Colonic mucosa (tissue), 4 donors: ENCODE data around the gene TMTC2. TPM values are rescaled to one million over a fixed set of nuclear protein-coding genes. Genes with fewer than 3 reads are reported as not detected.

Experiments
- DNase-seq: peaks from one replicate; pipeline ENCODE4 v3.0.0-alpha.2; 2020
- H3K27ac ChIP-seq: fragments of 200-600 bp; one replicate; pipeline ENCODE4 v1.8.0; 2021
- H3K27me3 ChIP-seq: fragments of 200-600 bp; one replicate; pipeline ENCODE4 v1.8.0; 2021
- H3K36me3 ChIP-seq: fragments of 200-600 bp; one replicate; pipeline ENCODE4 v1.8.0; 2021
- H3K4me1 ChIP-seq: fragments of 200-600 bp; one replicate; pipeline ENCODE4 v1.8.0; 2021; ENCODE audit warnings: mild to moderate bottlenecking
- H3K4me3 ChIP-seq: fragments of 200-600 bp; one replicate; pipeline ENCODE4 v1.8.0; 2021
- H3K9ac ChIP-seq, 2 donors: one replicate each; pipeline ENCODE4 v1.7.0; 2013; ENCODE audit warnings: control low read depth in 2 of 2, low read depth in 2 of 2, low read length in 2 of 2
- H3K9me3 ChIP-seq: fragments of 200-600 bp; one replicate; pipeline ENCODE4 v1.8.0; 2021
- CTCF ChIP-seq: fragments of 200-600 bp; IDR thresholded peaks from one replicate; pipeline ENCODE4 v1.8.0; 2022; ENCODE audit warnings: antibody characterized with exemption, mild to moderate bottlenecking
- intact Hi-C: fragments of 100-400 bp; cut with DNase I; formaldehyde crosslinking; loops from one replicate; pipeline ENCODE4 v1.14.1; 2022
- total RNA-seq, 2 donors: library from RNA; stranded (reverse); fragmentation: NEBNext Ultra II Directional in 1 of 2; extraction: Animal tissue kit (Norgen Biotek cat#: 25700) in 1 of 2; gene quantifications; one replicate each; pipeline ENCODE4 v1.2.1, GENCODE V29; 2021
- donor health status: healthy.
- donor health status: DM: no; HTN: no; CAD: no.
- donor health status: DM: no; HTN: no; CAD: no.

TMTC2 gene
- total RNA-seq, 2 donors from 2014 or later, result 12.2 to 20.6 TPM

DNA sequence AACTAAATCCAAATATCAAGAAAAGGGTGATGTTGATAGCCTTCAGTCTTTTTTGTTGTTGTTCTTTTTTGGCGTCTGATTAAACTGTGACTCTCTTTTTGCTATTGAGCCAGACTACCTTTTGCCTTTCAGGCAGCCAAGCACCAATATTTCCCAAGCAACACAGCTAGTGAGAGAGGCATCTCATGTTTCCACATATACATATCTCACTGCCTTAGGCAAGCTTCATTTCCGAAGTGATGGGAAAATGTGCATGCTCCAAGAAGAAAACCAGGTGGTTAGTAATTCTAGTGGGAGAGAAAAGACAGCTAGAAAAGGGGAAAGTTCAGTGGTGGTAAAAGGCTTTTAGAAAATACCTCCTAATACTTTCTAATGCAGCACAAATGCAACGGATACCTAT is 277.7 kb downstream of the TMTC2 start:
- intact Hi-C loops, result no loop called here
- Histone ChIP-seq H3K4me3 (no peak overlapping the region), H3K27me3 (no peaks in the 10 kb centered on the region)

GRCh38 chr12:82966001-82966559 is 279.4 kb downstream of the TMTC2 start:
- Histone ChIP-seq H3K9ac (no peak overlapping the region), H3K27me3 (no peaks in the 10 kb centered on the region), H3K36me3 (no peaks in the 10 kb centered on the region), H3K27ac (no peak overlapping the region), H3K9me3 (no peaks in the 10 kb centered on the region), H3K4me1 (no peaks in the 10 kb centered on the region), H3K4me3 (no peak overlapping the region)
- intact Hi-C loops, result no loop called here
- DNase-seq, result no peak
- no peak for TF ChIP-seq CTCF

More for the DNA sequence above, 277.7 kb downstream of the TMTC2 start:
- H3K36me3 ChIP-seq, result no peaks in the 10 kb centered on the region
- no peak overlapping the region for H3K27ac ChIP-seq
- TF ChIP-seq CTCF, result no peak
- no peak for DNase-seq
- no peak overlapping the region for H3K9ac ChIP-seq
- no peaks in the 10 kb centered on the region for H3K9me3 ChIP-seq
- no peaks in the 10 kb centered on the region for H3K4me1 ChIP-seq

DNA sequence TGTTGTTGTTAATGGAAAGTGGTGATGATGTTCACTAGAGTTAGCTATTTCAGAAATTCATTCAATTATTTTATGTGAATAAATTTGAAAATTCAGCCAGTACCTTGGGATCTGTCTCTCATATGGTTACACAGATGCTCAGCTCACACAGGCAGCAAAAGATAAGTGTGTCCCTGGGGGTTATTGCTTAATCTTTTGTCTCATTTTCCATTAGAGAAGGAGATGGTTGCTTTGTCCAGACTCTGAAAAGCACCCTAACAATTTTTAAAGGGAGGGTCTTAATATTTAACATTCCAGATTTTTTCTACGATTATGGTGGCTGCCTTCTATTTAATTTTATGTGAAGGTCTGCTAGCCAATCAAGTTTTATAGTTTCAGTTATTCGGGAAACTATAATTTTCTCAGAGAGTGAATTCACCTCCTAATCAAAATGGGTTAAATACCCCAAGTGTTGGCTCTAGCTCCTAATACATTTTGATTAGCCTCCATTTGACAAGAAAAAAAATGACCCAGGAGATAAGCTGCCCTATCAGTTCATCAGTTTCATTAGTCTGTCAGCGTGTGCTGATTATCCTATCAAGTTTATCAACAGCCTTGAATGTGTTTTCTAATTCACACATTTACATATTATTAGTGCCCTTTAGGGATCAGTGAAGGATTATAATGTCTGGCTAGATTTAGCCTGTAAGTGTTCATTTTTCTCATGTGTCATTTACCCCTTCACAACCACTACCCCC is 282.1 kb downstream of the TMTC2 start:
- Histone ChIP-seq H3K27me3 (no peaks in the 10 kb centered on the region), H3K4me3 (no peak overlapping the region), H3K9ac (no peak overlapping the region), H3K27ac (no peak overlapping the region), H3K36me3 (no peaks in the 10 kb centered on the region), H3K4me1 (no peaks in the 10 kb centered on the region), H3K9me3 (no peaks in the 10 kb centered on the region)
- DNase-seq, result no peak
- intact Hi-C loops, result no loop called here
- no peak for TF ChIP-seq CTCF

DNA sequence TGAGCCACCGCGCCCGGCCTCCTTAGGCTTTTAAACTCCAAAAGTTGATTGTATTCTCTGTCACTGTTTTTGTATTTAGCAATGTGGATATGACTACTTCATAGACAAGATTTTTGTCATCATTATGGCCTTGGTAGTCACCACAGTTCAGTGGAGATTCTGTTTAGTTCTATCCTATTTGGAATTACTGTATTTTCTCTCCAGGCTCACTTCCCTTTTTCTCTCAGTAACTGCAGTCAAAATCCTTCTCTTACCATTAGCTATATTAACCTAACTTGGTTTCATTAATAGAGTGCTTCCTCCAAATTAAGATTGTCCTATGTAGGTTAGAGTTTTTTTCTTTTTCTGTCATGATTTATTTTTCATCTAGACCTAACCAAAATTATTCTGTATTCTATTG is 283.9 kb downstream of the TMTC2 start:
- intact Hi-C loops, result no loop called here

DNA sequence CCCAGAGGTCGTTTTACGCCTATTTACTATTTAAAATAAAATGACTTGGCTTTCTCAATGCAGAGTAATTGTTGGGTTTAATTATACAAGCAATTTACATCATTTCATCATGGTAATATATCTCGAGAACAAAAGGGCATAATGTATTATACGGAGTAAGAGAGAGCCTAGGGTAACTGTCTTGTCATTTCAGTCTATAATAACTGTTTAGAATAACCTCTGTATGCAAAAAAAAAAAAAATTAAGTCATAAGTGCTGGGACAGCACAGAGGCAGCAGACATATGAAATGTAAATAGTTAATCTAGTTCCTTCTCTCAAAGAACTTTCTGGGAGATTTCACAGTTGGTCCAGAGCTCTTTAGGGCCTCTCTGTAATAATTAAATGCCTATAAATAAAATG is 284.9 kb downstream of the TMTC2 start:
- no peak overlapping the region for H3K9ac ChIP-seq
- no peak for DNase-seq
- no peak overlapping the region for H3K4me3 ChIP-seq
- H3K36me3 ChIP-seq, result no peaks in the 10 kb centered on the region
- intact Hi-C loops, result no loop called here
- H3K4me1 ChIP-seq, result no peaks in the 10 kb centered on the region
- no peaks in the 10 kb centered on the region for H3K9me3 ChIP-seq
- H3K27ac ChIP-seq, result no peak overlapping the region
- no peaks in the 10 kb centered on the region for H3K27me3 ChIP-seq
- TF ChIP-seq CTCF, result no peak

More for the DNA sequence above, 283.9 kb downstream of the TMTC2 start:
- H3K4me3 ChIP-seq, result no peak overlapping the region
- H3K9ac ChIP-seq, result no peak overlapping the region
- no peak for TF ChIP-seq CTCF
- no peaks in the 10 kb centered on the region for H3K27me3 ChIP-seq
- H3K9me3 ChIP-seq, result no peaks in the 10 kb centered on the region
- H3K36me3 ChIP-seq, result no peaks in the 10 kb centered on the region
- no peaks in the 10 kb centered on the region for H3K4me1 ChIP-seq
- H3K27ac ChIP-seq, result no peak overlapping the region
- DNase-seq, result no peak
